Epithelial cell of esophagus (primary cell): ENCODE measurements around the gene HMG20B.
A peak's percentile ranks its signal among the peaks of the same experiment; 100 is the strongest.

ENCODE experiments used
- DNase-seq: peaks from one replicate; pipeline ENCODE4 v3.0.0; 2010; ENCODE audit warnings: low read depth
- H3K4me3 ChIP-seq: 2 replicates; pipeline ENCODE4 v1.5.1; 2011; ENCODE audit warnings: mild to moderate bottlenecking, low read length, control low read depth
- CTCF ChIP-seq: IDR thresholded peaks from 2 replicates; pipeline ENCODE4 v1.5.1; 2011; ENCODE audit warnings: low read depth, mild to moderate bottlenecking, low read length, control low read depth, inconsistent platforms; ENCODE audit not compliant: insufficient read depth; ENCODE audit errors: missing control alignments

Gene HMG20B

GRCh38 chr19:3605361-3605760 lies 32.6 kb downstream of the HMG20B start:
- no peak for TF ChIP-seq CTCF
- no peak overlapping the region for H3K4me3 ChIP-seq
- no peak for DNase-seq

- DNase-seq = no peak
- TF ChIP-seq CTCF = no peak
- no peak overlapping the region for H3K4me3 ChIP-seq
Observed at GRCh38 chr19:3605770-3606169, 33.0 kb downstream of the HMG20B start.

GRCh38 chr19:3606174-3606689 lies 33.5 kb downstream of the HMG20B start:
- no peak for DNase-seq
- H3K4me3 ChIP-seq = no peak overlapping the region
- TF ChIP-seq CTCF = no peak

- peak; percentile 44 for DNase-seq
- TF ChIP-seq CTCF = no peak
Observed at GRCh38 chr19:3606690-3607289, 34.0 kb downstream of the HMG20B start, which contains the start of gene TBXA2R. TSS of gene TBXA2R (minus strand) at chr19:3606875. CDS start at chr19:3600634, 6,241 bp downstream.

GRCh38 chr19:3607303-3608078 lies 34.7 kb downstream of the HMG20B start:
- no peak for TF ChIP-seq CTCF
- no peak for DNase-seq
- no peak overlapping the region for H3K4me3 ChIP-seq

More at GRCh38 chr19:3606690-3607289, 34.0 kb downstream of the HMG20B start, which contains the start of gene TBXA2R:
- H3K4me3 ChIP-seq = no peak within 1 kb of the TSS

- H3K4me3 ChIP-seq = no peak overlapping the region
- no peak for TF ChIP-seq CTCF
- DNase-seq = no peak
Observed at GRCh38 chr19:3608079-3608641, 35.4 kb downstream of the HMG20B start.
